GM18951 (cell line): ENCODE results near the gene ANKRD9.
"Not testable (repeated sequence)": the region's sequence is repeated elsewhere in the genome, so short reads cannot be mapped to it uniquely, and the experiment has no call there.

Source experiments
- POLR2A ChIP-seq: IDR thresholded peaks from 4 replicates; pipeline ENCODE4 v1.6.1; 2011; ENCODE audit warnings: mild to moderate bottlenecking; ENCODE audit not compliant: insufficient read length, insufficient read depth; ENCODE audit errors: extremely low read depth
- in situ Hi-C: fragments of 300-500 bp; cut with MboI; formaldehyde crosslinking; loops from one replicate; pipeline ENCODE4 v1.12.0; 2022; ENCODE audit warnings: low sequenced_read_pairs, mixed read lengths, inconsistent platforms; ENCODE audit not compliant: unreplicated experiment

ANKRD9 gene

DNA sequence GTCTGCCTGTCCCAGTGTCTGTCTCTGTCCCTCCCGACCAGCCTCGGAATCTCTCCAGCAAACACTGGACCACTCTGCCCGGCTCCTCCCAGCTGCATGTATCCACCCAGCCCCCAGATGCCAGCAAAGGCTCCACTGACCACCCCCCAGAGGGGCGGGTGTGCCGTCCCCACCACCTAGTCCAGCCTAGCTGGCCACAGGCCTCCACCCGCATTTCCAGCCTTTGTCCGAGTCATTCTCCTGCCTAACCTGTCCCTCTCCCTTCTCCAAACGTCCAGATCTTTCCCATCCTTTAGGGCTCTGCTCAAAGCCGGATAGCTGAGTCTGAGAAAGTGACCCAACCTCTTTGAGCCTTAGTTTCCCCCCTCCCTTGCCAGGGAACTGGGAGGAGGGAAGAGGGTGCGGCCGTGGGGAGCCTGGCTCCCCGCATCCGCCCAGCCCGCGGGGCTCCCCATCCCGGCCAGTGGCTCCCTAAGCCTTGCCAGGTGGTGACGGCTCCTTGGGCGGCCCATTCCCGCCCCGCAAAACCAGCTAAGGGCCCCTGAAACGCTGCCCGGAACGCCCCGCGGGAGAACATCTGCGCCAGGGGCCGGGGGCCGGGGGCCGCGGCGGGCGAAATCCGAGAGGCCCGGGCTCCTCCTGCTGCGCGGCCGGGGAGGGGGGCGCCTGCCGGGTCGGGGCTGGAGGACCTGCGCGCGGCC, 34.6 kb upstream of the ANKRD9 start:
- no peak for TF ChIP-seq POLR2A

DNA sequence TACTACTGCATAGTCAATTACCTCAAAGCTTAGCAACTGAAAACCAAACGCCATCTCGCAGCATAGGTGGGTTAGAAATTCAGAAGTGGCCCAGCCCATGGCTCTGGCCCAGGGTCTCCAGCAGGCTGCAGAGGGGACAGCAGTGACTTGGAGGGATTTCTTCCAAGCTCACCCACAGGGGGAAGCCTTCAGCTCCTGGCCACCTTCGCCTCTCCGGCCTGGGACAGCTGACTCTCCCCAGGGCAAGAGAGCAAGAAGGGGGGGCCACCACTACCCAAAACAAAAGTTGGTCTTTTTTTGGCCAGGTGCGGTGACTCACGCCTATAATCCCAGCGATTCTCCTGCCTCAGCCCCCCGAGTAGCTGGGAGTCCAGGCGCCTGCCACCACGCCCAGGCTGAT, 32.2 kb upstream of the ANKRD9 start:
- in situ Hi-C loops = no loop called here
- TF ChIP-seq POLR2A = no peak

More for the DNA sequence above, 34.6 kb upstream of the ANKRD9 start:
- in situ Hi-C loops = no loop called here

DNA sequence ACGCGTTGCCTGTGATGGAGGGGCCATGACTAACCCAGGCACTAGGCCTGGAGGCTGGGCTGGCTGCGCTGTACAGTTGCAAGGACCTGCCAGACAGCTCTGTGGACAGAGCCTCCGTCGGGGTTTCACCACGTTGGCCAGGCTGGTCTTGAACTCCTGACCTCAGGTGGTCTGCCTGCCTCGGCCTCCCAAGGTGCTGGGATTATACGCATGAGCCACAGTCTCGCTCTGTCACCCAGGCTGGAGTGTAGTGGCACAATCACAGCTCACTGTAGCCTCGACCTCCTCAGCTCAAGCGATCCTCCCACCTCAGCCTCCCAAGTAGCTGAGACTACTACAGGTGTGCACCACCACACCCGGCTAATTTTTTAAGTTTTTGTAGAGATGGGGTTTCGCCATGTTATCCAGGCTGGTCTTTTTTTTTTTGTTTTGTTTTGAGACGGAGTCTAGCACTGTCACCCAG, 31.5 kb upstream of the ANKRD9 start:
- in situ Hi-C loops = not testable (repeated sequence)

DNA sequence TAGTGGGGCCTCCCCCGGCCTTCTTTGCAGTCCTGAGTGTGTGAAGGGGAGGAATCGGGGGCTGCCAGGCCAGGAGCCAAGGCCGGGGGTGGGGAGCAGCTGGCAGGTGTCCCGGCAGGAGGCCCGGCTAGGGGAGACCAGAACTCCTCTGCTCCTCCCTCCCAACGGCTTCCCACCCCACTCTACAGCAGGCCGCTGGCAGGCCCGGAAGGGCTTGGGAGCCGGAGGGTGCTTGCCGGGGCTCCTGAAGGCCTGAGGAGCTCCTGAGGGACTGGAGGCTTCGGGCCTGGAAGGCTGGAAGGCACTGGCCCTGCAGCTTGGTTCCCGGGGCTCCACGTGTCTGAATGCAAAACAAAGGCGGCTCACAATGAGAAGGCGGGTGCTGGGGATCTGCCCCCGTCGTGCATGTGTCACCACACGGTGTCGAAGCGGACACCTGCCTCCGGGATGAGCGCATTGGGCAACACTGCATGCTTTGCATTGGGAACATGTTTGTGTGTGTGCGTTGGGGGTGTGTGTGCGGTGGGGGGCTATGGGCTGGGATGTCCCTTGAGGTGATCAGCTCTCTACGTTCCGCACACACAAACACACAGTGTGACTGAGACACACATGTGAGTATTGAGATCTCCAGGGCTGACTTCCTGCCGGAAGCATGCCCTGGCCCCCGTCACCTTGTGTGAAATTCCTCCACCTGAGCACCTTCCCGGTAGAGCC, 30.9 kb upstream of the ANKRD9 start:
- in situ Hi-C loops = no loop called here

DNA sequence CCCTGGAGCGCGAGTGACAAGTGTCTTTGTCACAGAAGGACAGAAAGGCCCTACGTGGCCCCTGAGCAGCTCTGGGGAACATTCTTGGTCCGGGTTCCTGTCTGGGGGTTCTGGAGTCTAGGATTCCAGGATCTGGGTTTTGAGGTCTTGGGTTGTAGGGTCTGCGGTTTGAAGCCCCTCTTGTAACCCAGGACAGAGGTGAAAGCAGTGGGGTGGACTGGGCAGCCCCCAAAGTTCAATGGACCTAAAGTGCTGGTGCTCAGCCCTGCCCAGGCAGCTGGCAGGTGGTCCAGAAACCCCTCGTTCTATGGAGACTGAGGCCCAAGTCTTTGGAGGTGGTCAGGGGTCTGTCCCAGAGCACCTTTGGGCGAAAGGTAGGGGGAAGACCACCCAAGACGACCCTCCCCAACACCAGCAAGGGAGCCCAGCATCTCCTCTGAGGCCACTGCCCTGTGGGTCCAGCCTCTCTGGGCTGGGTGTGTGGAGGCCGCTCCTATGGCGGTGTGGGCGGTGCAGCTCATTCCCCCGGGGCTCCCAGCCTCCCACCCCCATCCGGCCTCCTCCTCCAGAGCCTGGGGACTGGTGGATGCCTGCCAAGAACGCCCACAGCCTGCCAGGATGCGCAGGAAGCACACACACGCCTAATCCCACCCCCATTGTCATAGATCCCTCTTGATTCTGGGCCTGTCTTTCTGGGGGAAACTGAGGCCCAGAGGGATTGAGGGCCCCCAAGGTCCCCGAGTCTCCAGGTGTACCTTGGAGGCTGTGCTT, 30.2 kb upstream of the ANKRD9 start:
- in situ Hi-C loops = no loop called here
- TF ChIP-seq POLR2A = no peak

More for the DNA sequence above, 30.9 kb upstream of the ANKRD9 start:
- no peak for TF ChIP-seq POLR2A

DNA sequence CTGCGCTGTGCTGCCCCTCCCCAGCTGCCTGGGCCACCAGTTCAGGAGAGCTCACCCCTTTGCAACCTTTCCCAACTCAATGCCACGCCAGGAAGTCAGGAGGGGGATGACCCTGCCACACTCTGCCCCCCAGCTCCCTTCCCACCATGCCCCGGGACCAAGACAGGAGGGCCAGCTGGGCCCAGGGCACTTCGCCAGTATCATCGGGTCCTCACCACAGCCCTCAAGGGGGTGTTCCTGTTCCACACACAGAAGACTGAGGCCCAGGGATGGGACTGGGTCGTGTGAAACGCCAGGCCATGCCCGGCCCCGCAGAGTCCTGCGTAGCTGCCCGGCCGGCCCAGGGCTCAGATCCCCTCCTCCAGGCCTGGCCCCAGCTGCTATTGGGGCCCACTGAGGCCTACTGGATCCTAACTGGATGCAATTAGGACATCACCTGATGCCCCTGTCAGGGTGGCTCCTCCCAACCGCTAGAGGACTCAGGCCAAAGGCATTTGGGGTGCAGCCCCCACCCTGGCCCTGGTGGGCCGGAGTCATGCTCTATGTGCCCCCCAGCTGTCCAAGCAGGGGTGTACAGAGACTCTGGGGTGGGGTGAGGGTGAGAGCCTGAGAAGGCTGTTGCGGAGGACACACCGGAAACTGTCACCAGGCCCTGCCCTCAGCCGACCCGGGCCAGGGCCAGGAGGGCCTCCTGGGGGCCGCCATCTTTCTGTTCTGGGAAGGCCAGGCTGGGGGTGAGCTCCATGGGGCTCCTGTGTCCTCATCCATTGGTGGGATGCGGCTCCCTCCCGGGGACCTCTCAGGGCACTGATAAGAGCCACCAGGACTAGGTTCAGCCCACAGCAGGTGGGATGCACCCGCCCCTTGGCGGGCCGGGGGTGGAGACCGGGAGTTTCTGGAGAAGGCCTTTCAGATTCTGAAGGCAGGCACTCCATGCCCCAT, 29.3 kb upstream of the ANKRD9 start:
- no peak for TF ChIP-seq POLR2A
- in situ Hi-C loops = no loop called here

DNA sequence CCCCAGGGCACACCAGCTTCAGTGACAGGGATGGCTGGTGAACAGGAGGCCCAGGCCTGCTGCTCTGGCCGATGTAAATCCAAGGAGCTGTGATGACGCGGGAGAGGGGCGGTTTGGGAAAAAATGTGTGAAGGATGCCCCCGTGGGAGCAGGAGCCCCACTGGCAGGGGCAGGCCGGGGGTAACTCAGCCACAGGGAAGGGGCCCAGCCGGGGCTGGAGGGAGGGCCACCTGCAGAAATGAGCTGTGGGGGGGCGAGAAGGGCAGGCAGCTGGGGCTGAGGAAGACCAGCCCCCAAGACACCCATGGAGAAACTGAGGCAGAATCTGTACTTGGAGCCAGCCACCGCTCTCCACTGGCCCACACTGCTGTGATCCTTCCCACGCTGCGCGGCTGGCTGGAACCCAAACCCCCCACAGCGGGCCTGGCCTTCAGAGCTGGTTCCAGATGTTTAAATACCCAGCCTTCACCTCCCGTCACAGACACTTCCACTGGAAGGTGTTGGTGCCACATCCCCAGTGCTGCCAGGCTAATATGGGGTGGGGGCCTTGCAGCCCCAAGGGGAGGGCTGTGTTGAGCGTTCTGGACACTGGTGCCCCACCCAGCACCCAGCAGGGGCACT, 28.5 kb upstream of the ANKRD9 start:
- in situ Hi-C loops = no loop called here
- TF ChIP-seq POLR2A = no peak

DNA sequence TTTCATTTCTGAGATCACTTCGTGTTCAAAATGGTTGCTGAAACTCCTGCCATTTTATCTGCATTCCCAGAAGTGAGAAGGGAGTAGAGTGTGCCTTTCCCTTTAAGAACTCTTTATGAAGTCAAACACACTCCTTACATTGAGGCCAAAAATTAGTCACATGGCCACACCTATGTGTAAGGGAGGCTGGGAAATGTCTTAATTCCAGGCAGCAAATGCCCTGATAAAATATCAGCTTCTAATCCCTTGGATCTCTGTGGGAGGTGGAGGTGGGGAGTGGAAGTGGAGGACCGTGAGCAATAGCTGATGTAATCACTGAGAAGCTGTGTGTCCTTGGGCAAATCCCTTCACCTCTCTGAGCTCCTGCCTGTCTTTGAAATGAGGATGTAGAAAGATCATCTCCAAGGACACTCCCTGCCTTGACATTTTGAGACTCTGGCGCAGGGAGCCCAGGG, 22.7 kb upstream of the ANKRD9 start:
- TF ChIP-seq POLR2A = no peak
- in situ Hi-C loops = no loop called here

DNA sequence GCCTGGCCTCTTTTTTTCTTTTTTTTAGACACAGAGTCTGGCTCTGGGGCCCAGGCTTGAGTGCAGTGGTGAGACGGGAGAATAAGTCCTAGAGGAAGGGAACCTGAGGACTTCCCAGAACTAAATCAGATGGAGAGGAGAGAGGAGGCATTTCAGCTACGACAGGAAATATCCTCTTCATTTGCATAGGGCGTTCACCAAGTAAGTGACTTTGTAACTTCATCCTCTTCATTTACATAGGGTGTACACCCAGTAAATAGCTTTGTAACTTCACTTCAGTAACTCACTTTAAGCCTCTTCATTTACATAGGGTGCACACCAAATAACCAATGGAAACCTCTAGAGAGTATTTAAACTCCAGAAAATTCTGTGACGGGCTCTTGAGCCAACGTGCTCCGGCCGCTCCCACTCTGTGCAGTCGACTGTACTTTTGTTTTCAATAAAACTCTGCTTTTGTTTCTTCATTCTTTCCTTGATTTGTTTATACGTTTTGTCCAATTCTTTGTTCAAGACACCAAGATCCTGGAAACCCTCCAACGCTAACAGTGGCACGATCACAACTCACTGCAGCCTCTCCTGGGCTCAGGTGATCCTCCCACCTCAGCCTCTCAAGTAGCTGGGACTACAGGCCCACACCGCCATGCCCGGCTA, 21.4 kb upstream of the ANKRD9 start:
- no peak for TF ChIP-seq POLR2A
- in situ Hi-C loops = no loop called here

DNA sequence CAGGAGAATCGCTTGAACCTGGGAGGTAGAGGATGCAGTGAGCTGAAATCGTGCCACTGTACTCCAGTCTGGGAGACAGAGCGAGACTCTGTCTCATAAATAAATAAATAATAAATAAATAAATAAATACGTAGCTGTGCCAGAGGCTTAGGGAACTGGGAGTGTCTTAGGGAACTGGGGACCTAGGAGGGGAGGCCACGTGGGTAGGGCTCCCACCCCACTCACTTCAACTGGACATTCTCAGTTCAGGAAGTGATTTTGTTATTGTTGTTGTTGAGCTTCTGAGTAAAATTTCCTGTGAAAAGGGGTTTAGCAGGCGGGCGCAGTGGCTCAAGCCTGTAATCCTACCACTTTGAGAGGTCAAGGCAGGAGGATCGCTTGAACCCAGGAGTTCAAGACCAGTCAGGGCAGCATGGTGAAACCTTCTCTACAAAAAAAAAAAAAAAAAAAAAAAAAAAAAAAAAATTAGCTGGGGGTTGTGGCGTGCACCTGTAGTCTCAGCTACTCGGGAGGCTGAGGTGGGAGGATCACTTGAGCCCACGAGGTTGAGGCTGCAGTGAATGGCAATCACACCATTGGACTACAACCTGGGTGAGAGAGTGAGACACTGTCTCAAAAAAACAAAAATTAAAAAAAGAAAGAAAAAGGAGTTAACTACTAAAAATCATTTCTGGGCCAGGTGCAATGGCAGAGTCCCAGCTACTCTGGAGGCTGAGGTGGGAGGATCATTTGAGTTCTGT, 19.0 kb upstream of the ANKRD9 start:
- no peak for TF ChIP-seq POLR2A
- in situ Hi-C loops = no loop called here

DNA sequence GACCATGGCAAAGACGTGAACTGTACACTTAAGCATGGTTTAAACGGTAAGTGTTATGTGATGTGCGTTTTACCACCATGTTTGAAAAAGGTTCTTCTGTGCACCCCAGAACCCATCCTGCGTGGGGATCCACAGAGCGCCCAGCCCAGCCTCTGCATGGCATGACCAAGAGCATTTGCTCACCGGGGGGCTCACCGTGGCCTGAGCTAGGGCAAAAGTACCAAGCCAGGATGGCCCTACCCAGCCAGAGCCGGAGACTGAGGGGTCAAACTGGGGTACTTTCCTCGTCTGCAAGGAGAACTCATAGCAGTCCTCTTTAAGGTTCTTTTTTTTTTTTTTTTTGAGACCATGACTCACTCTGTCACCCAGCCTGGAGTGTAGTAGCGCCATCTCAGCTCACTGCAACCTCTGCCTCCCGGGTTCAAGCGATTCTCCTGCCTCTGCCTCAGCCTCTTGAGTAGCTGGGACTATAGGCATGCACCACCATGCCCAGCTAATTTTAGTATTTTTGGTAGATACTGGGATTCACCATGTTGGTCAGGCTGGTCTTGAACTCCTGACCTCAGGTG, 16.4 kb upstream of the ANKRD9 start:
- no peak for TF ChIP-seq POLR2A
- in situ Hi-C loops = no loop called here
